B cell (primary cell): Measurements from ENCODE around the gene UPK3A. TPM values are rescaled to one million over a fixed set of nuclear protein-coding genes. Genes with fewer than 3 reads are reported as not detected.

Source experiments
- ATAC-seq: fragments of 200-7000 bp; cut with Tn5 transposase; one replicate; pipeline ENCODE4 v1.10.0; 2021; ENCODE audit warnings: low read depth, mild to moderate bottlenecking, moderate number of reproducible peaks, moderate library complexity
- CTCF ChIA-PET: fragments of 350-600 bp; sonication (Branson Sonifier 250); formaldehyde crosslinking; loops from one replicate; lab custom pipeline; 2021; ENCODE audit warnings: antibody characterized with exemption, inconsistent platforms; lab: Charles Lee
- POLR2A ChIA-PET: fragments of 350-600 bp; sonication (Branson Sonifier 250); formaldehyde crosslinking; loops from one replicate; lab custom pipeline; 2021; ENCODE audit warnings: antibody characterized with exemption; lab: Charles Lee
- DNase-seq: peaks from one replicate; pipeline ENCODE4 v3.0.0; 2013
- H2AFZ ChIP-seq: 2 replicates; pipeline ENCODE4 v1.6.1; 2012; ENCODE audit warnings: mild to moderate bottlenecking, low read depth, low read length; ENCODE audit not compliant: insufficient read depth, poor library complexity, severe bottlenecking
- H3K27ac ChIP-seq, 2 donors: 1 replicate in 1 of 2; 2 replicates in 1 of 2; pipeline ENCODE4 v1.5.1; 2012 to 2013; ENCODE audit warnings: low read length in 2 of 2, mild to moderate bottlenecking in 2 of 2, moderate library complexity in 1 of 2
- H3K27me3 ChIP-seq, 4 experiments: fragments of 200-600 bp in 1 of 4; sonication (generic) in 1 of 4; replicated peaks in 1 of 4; 1 replicate in 2 of 4; 2 replicates in 2 of 4; pipeline versions ENCODE4 v1.6.1 to v1.7.0; 2013 to 2016; ENCODE audit warnings: low read length in 3 of 4, mild to moderate bottlenecking in 2 of 4, mixed read lengths in 1 of 4, moderate library complexity in 1 of 4; ENCODE audit not compliant: insufficient read depth in 4 of 4, control insufficient read depth in 3 of 4; ENCODE audit errors: control extremely low read depth in 1 of 4
- H3K36me3 ChIP-seq, 2 experiments: replicated peaks in 1 of 2; 1 replicate in 1 of 2; 2 replicates in 1 of 2; pipeline versions ENCODE4 v1.6.1 to v1.7.1; 2013; ENCODE audit warnings: low read length in 1 of 2; ENCODE audit not compliant: insufficient read depth in 2 of 2, control insufficient read depth in 1 of 2; ENCODE audit errors: control extremely low read depth in 1 of 2, extremely low read depth in 1 of 2
- H3K4me1 ChIP-seq, 2 donors: fragments of 200-600 bp in 1 of 2; sonication (generic) in 1 of 2; 1 replicate in 1 of 2; 2 replicates in 1 of 2; pipeline versions ENCODE4 v1.5.1 to v1.6.1; 2013 to 2017; ENCODE audit warnings: low read length in 2 of 2; ENCODE audit not compliant: control insufficient read depth in 2 of 2, insufficient read depth in 2 of 2
- H3K4me2 ChIP-seq: replicated peaks from 2 replicates; pipeline ENCODE3; 2012; ENCODE audit warnings: mild to moderate bottlenecking, low read depth, low read length; ENCODE audit not compliant: poor library complexity, severe bottlenecking
- H3K4me3 ChIP-seq, 5 experiments: fragments of 200-600 bp in 1 of 5; sonication (generic) in 1 of 5; 1 replicate in 3 of 5; 2 replicates in 2 of 5; pipeline versions ENCODE4 v1.5.1 to v1.7.0; 2011 to 2016; ENCODE audit warnings: low read length in 4 of 5, mild to moderate bottlenecking in 4 of 5, low read depth in 2 of 5, control low read depth in 1 of 5, moderate library complexity in 1 of 5; ENCODE audit not compliant: insufficient read depth in 1 of 5; ENCODE audit errors: control extremely low read depth in 1 of 5, extremely low read depth in 1 of 5
- H3K79me2 ChIP-seq: fragments of 200-600 bp; sonication (generic); one replicate; pipeline ENCODE4 v1.6.0; 2016; ENCODE audit warnings: low read length; ENCODE audit not compliant: control insufficient read depth, insufficient read depth
- H3K9ac ChIP-seq: fragments of 200-600 bp; sonication (generic); 2 replicates; pipeline ENCODE4 v1.6.1; 2017; ENCODE audit warnings: mild to moderate bottlenecking, low read length, moderate library complexity
- H3K9me3 ChIP-seq, 3 donors: one replicate each; pipeline versions ENCODE4 v1.6.1 to v1.7.1; 2013; ENCODE audit warnings: low read length in 2 of 3; ENCODE audit not compliant: control insufficient read depth in 2 of 3, insufficient read depth in 1 of 3; ENCODE audit errors: control extremely low read depth in 1 of 3
- H4K20me1 ChIP-seq: 2 replicates; pipeline ENCODE4 v1.6.0; 2012; ENCODE audit warnings: mild to moderate bottlenecking, low read length; ENCODE audit not compliant: insufficient read depth, control insufficient read depth, poor library complexity, severe bottlenecking
- H3K27ac Mint-ChIP-seq: one replicate; pipeline ENCODE4 v1.8.0; 2021; ENCODE audit warnings: mixed read lengths
- H3K27me3 Mint-ChIP-seq: one replicate; pipeline ENCODE4 v1.8.0; 2021; ENCODE audit warnings: mixed read lengths
- H3K4me1 Mint-ChIP-seq: one replicate; pipeline ENCODE4 v1.8.0; 2021; ENCODE audit warnings: mixed read lengths
- H3K4me3 Mint-ChIP-seq: one replicate; pipeline ENCODE4 v1.8.0; 2021; ENCODE audit warnings: mixed read lengths
- H3K9me3 Mint-ChIP-seq: one replicate; pipeline ENCODE4 v1.8.0; 2022; ENCODE audit warnings: mixed read lengths; ENCODE audit not compliant: insufficient read depth
- EZH2 ChIP-seq: IDR thresholded peaks from 2 replicates; pipeline ENCODE4 v1.6.1; 2012; ENCODE audit warnings: borderline replicate concordance, low read depth, mild to moderate bottlenecking, moderate library complexity, low read length; ENCODE audit not compliant: insufficient read depth, poor library complexity, severe bottlenecking
- WGBS: methylation state at CpG from one replicate; pipeline ENCODE4 v1.1.5; 2013; ENCODE audit warnings: missing lambda C conversion rate; ENCODE audit not compliant: insufficient coverage; 5-methylcytosine and 5-hydroxymethylcytosine counted together
- intact Hi-C: fragments of 100-400 bp; cut with micrococcal nuclease; formaldehyde crosslinking; loops from one replicate; pipeline ENCODE4 v1.10.0; 2022
- polyA plus RNA-seq: library from polyadenylated mRNA; depleted of rRNA; stranded (reverse); fragments of >200 nt; gene quantifications from 2 replicates; pipeline ENCODE4 v1.2.3, GENCODE V29; 2012
- total RNA-seq, 2 donors: library from RNA; stranded (reverse); fragments of 120-200 nt in 1 of 2; gene quantifications; 1 replicate in 1 of 2; 2 replicates in 1 of 2; pipeline versions ENCODE4 v1.2.3 to v1.2.4, GENCODE V29; 2013 to 2022
- TF ChIP-seq, protein P1 (sequence below): fragments of 200-600 bp; IDR thresholded peaks from one replicate; pipeline ENCODE4 v1.8.0; 2022; ENCODE audit warnings: antibody characterized with exemption, mild to moderate bottlenecking

Gene UPK3A
- total and polyA plus RNA-seq, 2 donors (not counting 1 experiment from before 2014, with no cell fraction given): not detected

DNA sequence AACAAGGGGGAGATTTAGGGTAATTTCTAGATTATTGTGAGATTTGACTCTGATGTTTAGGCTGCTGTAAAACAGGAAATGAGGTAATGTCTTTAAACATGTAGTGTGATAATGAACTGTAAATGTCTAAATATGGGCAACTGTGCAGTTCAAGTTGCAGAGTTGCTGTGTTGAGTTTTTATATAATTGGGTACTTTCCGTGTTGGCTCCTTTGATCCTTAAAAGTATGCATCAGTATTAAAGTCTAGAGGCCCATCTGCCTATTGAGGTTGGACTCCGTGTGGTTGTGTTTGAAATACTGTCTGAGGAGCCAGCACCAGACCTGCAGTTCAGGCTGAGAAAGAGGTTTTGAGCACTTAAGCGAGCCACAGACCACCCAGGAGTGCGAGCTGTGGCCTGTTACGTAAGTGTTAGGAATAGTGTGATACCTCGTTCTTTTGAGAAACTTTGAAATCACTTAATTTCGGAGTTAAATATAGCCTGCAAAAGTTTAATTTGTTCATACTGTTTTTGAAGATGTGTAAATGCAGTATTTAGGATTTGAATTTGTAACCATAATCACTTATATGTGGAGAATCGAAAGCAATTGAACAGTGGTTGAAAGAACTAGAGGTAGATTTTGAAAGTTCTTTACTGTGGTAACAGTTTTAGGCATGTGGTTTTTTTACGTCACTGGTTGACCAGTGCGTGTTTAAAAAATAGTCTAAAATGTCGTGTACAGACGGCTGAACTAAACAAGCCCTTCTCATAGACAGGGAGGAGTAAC is 34.0 kb downstream of the UPK3A start:
- intact Hi-C loops: loop anchor here (1.0 to 5.0 kb wide), 5 partner anchors 8 to 155 kb away; partner anchors contain the start of genes NUP50 and UPK3A
- POLR2A ChIA-PET: no interaction called here
- Mint-ChIP-seq H3K9me3 (no peaks in the 10 kb centered on the region), H3K27me3 (no peaks in the 10 kb centered on the region), H3K27ac (peak overlapping the region; percentile 97), H3K4me3 (peak overlapping the region; percentile 89), H3K4me1 (peaks cover 42% of the 10 kb centered on the region)
- Histone ChIP-seq H3K9ac (peak overlapping the region; percentile 65), H3K4me1 (peaks cover 25 to 28% of the 10 kb centered on the region in 2 donors), H3K9me3 (no peaks in the 10 kb centered on the region), H3K27me3 (no peaks in the 10 kb centered on the region), H3K79me2 (peaks cover 81% of the 10 kb centered on the region), H3K4me3 (peak overlapping the region in 4 of 5 experiments; percentile 9 to 17 (median 16)), H4K20me1 (peaks cover 5% of the 10 kb centered on the region), H2AFZ (peak overlapping the region; percentile 80), H3K4me2 (peak overlapping the region; percentile 65), H3K27ac (peak overlapping the region; percentile 89 to 97), H3K36me3 (peaks cover 0 to 22% of the 10 kb centered on the region in 2 experiments)
- peak; percentile 63 for ATAC-seq
- DNase-seq: no peak
- WGBS: 75% methylated on average over 12 of the region's 12 CpGs
- CTCF ChIA-PET: interaction anchor here (0.9 kb wide), 1 partner anchor 22 kb away, joined by 3 read pairs; no protein-coding TSS in a partner anchor
- TF ChIP-seq, protein P1, sequence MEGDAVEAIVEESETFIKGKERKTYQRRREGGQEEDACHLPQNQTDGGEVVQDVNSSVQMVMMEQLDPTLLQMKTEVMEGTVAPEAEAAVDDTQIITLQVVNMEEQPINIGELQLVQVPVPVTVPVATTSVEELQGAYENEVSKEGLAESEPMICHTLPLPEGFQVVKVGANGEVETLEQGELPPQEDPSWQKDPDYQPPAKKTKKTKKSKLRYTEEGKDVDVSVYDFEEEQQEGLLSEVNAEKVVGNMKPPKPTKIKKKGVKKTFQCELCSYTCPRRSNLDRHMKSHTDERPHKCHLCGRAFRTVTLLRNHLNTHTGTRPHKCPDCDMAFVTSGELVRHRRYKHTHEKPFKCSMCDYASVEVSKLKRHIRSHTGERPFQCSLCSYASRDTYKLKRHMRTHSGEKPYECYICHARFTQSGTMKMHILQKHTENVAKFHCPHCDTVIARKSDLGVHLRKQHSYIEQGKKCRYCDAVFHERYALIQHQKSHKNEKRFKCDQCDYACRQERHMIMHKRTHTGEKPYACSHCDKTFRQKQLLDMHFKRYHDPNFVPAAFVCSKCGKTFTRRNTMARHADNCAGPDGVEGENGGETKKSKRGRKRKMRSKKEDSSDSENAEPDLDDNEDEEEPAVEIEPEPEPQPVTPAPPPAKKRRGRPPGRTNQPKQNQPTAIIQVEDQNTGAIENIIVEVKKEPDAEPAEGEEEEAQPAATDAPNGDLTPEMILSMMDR: no peak
- no peak for TF ChIP-seq EZH2

DNA sequence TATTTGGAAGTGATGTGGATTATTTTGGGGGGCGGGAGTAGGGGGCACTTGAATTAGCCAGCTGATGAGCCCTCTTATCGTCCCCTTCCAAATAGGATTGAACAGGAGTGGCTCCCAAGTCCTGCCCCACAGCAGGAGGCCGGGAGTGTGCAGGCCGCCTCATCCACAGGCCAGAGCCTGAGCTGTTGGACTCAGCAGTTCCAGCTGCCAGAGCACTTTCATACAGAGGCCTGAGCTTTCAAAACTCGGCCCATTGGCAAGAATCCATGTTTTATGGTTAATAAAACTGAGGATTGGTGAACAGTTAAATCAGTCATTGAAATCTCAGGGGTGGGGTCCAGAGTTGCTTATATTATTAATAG is 34.6 kb downstream of the UPK3A start:
- no peak overlapping the region for H3K9ac ChIP-seq
- CTCF ChIA-PET: no interaction called here
- ATAC-seq: no peak
- WGBS: 96% methylated on average over 4 of the region's 5 CpGs
- POLR2A ChIA-PET: no interaction called here
- H3K79me2 ChIP-seq: peaks cover 81% of the 10 kb centered on the region
- H3K4me2 ChIP-seq: no peak overlapping the region
- no peaks in the 10 kb centered on the region for H3K27me3 ChIP-seq
- peaks cover 38% of the 10 kb centered on the region for H3K4me1 Mint-ChIP-seq
- peaks cover 10% of the 10 kb centered on the region for H4K20me1 ChIP-seq
- no peak overlapping the region for H3K4me3 ChIP-seq
- H3K9me3 Mint-ChIP-seq: no peaks in the 10 kb centered on the region
- H3K36me3 ChIP-seq: peaks cover 0 to 27% of the 10 kb centered on the region in 2 experiments
- peak overlapping the region; percentile 89 to 97 for H3K27ac ChIP-seq
- no peaks in the 10 kb centered on the region for H3K27me3 Mint-ChIP-seq
- H2AFZ ChIP-seq: no peak overlapping the region
- peak overlapping the region; percentile 89 for H3K4me3 Mint-ChIP-seq
- H3K9me3 ChIP-seq: no peaks in the 10 kb centered on the region
- peak overlapping the region; percentile 97 for H3K27ac Mint-ChIP-seq
- TF ChIP-seq EZH2: no peak
- TF ChIP-seq, protein P1: no peak
- intact Hi-C loops: loop anchor here (2.0 to 5.0 kb wide), 2 partner anchors 35 to 118 kb away; partner anchors contain the start of gene UPK3A
- peaks cover 25 to 28% of the 10 kb centered on the region in 2 donors for H3K4me1 ChIP-seq
- no peak for DNase-seq
